Thyroid gland (tissue), 4 donors: ENCODE measurements around the gene NDE1. TPM values are rescaled to one million over a fixed set of nuclear protein-coding genes. Genes with fewer than 3 reads are reported as not detected.

ENCODE experiments used
- DNase-seq, 2 donors: peaks; one replicate each; pipeline ENCODE4 v3.0.0-alpha.2; 2019
- H3K27ac ChIP-seq, 3 donors: fragments of 200-600 bp; sonication (generic); 1 replicate in 2 of 3; 2 replicates in 1 of 3; pipeline ENCODE4 v1.5.1; 2016 to 2019; ENCODE audit warnings: mild to moderate bottlenecking in 1 of 3, moderate library complexity in 1 of 3
- H3K27me3 ChIP-seq: fragments of 200-600 bp; sonication (generic); one replicate; pipeline ENCODE4 v1.5.1; 2019
- H3K36me3 ChIP-seq, 2 donors: fragments of 200-600 bp; sonication (generic); one replicate each; pipeline ENCODE4 v1.5.1; 2016 to 2019
- H3K4me1 ChIP-seq, 2 donors: fragments of 200-600 bp; sonication (generic); one replicate each; pipeline ENCODE4 v1.5.1; 2017 to 2019
- H3K4me3 ChIP-seq, 3 donors: fragments of 200-600 bp; sonication (generic); replicated peaks in 1 of 3; 1 replicate in 2 of 3; 2 replicates in 1 of 3; pipeline ENCODE4 v1.5.1; 2016; ENCODE audit warnings: mild to moderate bottlenecking in 1 of 3
- H3K9me3 ChIP-seq: fragments of 200-600 bp; sonication (generic); one replicate; pipeline ENCODE4 v1.5.1; 2017
- CTCF ChIP-seq, 6 experiments: fragments of 200-600 bp in 3 of 6; fragments of 450-650 bp in 3 of 6; sonication (generic) in 3 of 6; IDR thresholded peaks; one replicate each; pipeline ENCODE4 v1.5.1; 2016 to 2019; ENCODE audit warnings: antibody characterized with exemption in 6 of 6, mild to moderate bottlenecking in 2 of 6, inconsistent platforms in 1 of 6, moderate library complexity in 1 of 6
- POLR2A ChIP-seq, 2 donors: fragments of 450-650 bp; IDR thresholded peaks; one replicate each; pipeline ENCODE4 v1.6.1; 2017; ENCODE audit warnings: antibody characterized with exemption in 2 of 2, mild to moderate bottlenecking in 2 of 2, moderate library complexity in 1 of 2
- WGBS, 2 donors: methylation state at CpG; one replicate each; pipeline ENCODE4 v1.1.5; 2017; 5-methylcytosine and 5-hydroxymethylcytosine counted together
- intact Hi-C: fragments of 100-400 bp; cut with DNase I; formaldehyde crosslinking; loops from one replicate; pipeline ENCODE4 v1.15.1; 2023
- total RNA-seq, 4 donors: library from RNA; depleted of rRNA; stranded (reverse); fragments of >200 nt; gene quantifications; one replicate each; pipeline ENCODE4 v1.2.3, GENCODE V29; 2016

The NDE1 gene
- total RNA-seq, 4 donors from 2014 or later = 7.7 to 21.3 (median 14.7) TPM

- intact Hi-C loops = no loop called here
- no peak overlapping the region for H3K27ac ChIP-seq
- TF ChIP-seq POLR2A (IDR thresholded peaks at IDR 0.05) = no peak
- no peak for TF ChIP-seq CTCF (IDR thresholded peaks at IDR 0.05)
- WGBS, 2 donors = 84 to 93% methylated on average over 10 of the region's 10 CpGs
- H3K36me3 ChIP-seq = no peaks in the 10 kb centered on the region
- no peaks in the 10 kb centered on the region for H3K9me3 ChIP-seq
- no peaks in the 10 kb centered on the region for H3K4me1 ChIP-seq
- H3K4me3 ChIP-seq = no peak overlapping the region
- no peak for DNase-seq
- H3K27me3 ChIP-seq = no peaks in the 10 kb centered on the region
These were observed 107.0 kb downstream of the NDE1 start for GRCh38 chr16:15757077-15757386.

- Histone ChIP-seq H3K4me3 (no peak overlapping the region), H3K4me1 (no peaks in the 10 kb centered on the region), H3K27me3 (no peaks in the 10 kb centered on the region), H3K9me3 (no peaks in the 10 kb centered on the region), H3K36me3 (no peaks in the 10 kb centered on the region), H3K27ac (no peak overlapping the region)
- TF ChIP-seq CTCF (IDR thresholded peaks at IDR 0.05) (no peak), POLR2A (IDR thresholded peaks at IDR 0.05) (no peak)
- no peak for DNase-seq
- WGBS, 2 donors = 89% methylated on average over 21 to 22 of the region's 23 CpGs
- intact Hi-C loops = no loop called here
These were observed 107.7 kb downstream of the NDE1 start for GRCh38 chr16:15757630-15758251.

DNA sequence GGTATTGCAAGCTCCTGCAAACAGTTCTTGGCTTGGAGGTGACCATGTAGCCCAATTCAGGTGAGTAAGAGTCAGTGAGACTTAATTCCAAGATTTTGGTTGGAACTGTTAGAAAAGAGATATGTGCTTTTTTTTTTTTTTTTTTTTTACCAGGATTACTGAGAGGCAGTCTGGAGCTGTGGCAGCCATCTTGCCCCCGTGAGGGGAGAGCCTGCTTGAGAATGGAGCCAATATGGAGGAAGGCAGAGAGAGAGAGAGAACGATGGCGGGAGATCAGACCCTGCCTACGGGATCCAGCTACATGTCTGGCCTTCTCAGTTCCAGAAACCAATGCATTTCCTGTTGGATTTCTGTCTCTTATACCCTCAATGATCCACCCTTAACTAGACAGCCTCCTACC is 109.0 kb downstream of the NDE1 start:
- WGBS, 2 donors = 91 to 92% methylated on average over 4 of the region's 4 CpGs
- Histone ChIP-seq H3K27ac (no peak overlapping the region), H3K9me3 (no peaks in the 10 kb centered on the region), H3K36me3 (no peaks in the 10 kb centered on the region), H3K4me1 (no peaks in the 10 kb centered on the region), H3K4me3 (no peak overlapping the region), H3K27me3 (no peaks in the 10 kb centered on the region)
- TF ChIP-seq POLR2A (IDR thresholded peaks at IDR 0.05) (no peak), CTCF (IDR thresholded peaks at IDR 0.05) (no peak)
- intact Hi-C loops = no loop called here
- DNase-seq = no peak

- TF ChIP-seq POLR2A (IDR thresholded peaks at IDR 0.05) (no peak), CTCF (IDR thresholded peaks at IDR 0.05) (no peak)
- Histone ChIP-seq H3K4me3 (no peak overlapping the region), H3K9me3 (no peaks in the 10 kb centered on the region), H3K4me1 (no peaks in the 10 kb centered on the region), H3K36me3 (no peaks in the 10 kb centered on the region), H3K27me3 (no peaks in the 10 kb centered on the region), H3K27ac (no peak overlapping the region)
- intact Hi-C loops = loop anchor here (10.0 kb wide), 2 partner anchors 375 to 435 kb away; no protein-coding TSS in a partner anchor
- DNase-seq = no peak
- 94 to 95% methylated on average over 1 of the region's 1 CpG for WGBS, 2 donors
These were observed 110.1 kb downstream of the NDE1 start for GRCh38 chr16:15760129-15760528.

- H3K36me3 ChIP-seq = no peaks in the 10 kb centered on the region
- 64 to 69% methylated on average over 2 of the region's 2 CpGs for WGBS, 2 donors
- intact Hi-C loops = loop anchor here (10.0 kb wide), 2 partner anchors 371 to 431 kb away; no protein-coding TSS in a partner anchor
These were observed 114.1 kb downstream of the NDE1 start for GRCh38 chr16:15764112-15764511.

More at GRCh38 chr16:15764112-15764511, 114.1 kb downstream of the NDE1 start:
- Histone ChIP-seq H3K4me1 (no peaks in the 10 kb centered on the region), H3K4me3 (no peak overlapping the region), H3K27me3 (no peaks in the 10 kb centered on the region), H3K9me3 (no peaks in the 10 kb centered on the region), H3K27ac (no peak overlapping the region)
- no peak for DNase-seq
- TF ChIP-seq CTCF (IDR thresholded peaks at IDR 0.05) (no peak), POLR2A (IDR thresholded peaks at IDR 0.05) (no peak)
